GM21390 (cell line): Measurements from ENCODE around the gene BUD23.
A peak's percentile ranks its signal among the peaks of the same experiment; 100 is the strongest.
"Not testable (repeated sequence)": the region's sequence is repeated elsewhere in the genome, so short reads cannot be mapped to it uniquely, and the experiment has no call there.

ENCODE experiments used
- ATAC-seq: cut with Tn5 transposase; IDR thresholded peaks from one replicate; pipeline ENCODE4 v1.9.1; 2021; ENCODE audit not compliant: unreplicated experiment

The BUD23 gene

GRCh38 chr7:73683056-73683787 is at the start of gene BUD23, which contains the start of gene DNAJC30:
Gene BUD23, plus strand, starts transcription at chr7:73683597. Its CDS starts 29 bp downstream, at chr7:73683626.
Gene DNAJC30, minus strand, starts transcription at chr7:73683453. Its CDS starts 30 bp downstream, at chr7:73683423.
- ATAC-seq = peak; percentile 92

- ATAC-seq = no peak
Measured at GRCh38 chr7:73633844-73634243, 49.6 kb upstream of the BUD23 start.

GRCh38 chr7:73635428-73636200 is 47.8 kb upstream of the BUD23 start:
- no peak for ATAC-seq

GRCh38 chr7:73638911-73639310 is 44.5 kb upstream of the BUD23 start:
- ATAC-seq = no peak

- no peak for ATAC-seq
Measured at GRCh38 chr7:73642834-73643233, 40.6 kb upstream of the BUD23 start.

- ATAC-seq = no peak
Measured at GRCh38 chr7:73644688-73645286, 38.6 kb upstream of the BUD23 start.

GRCh38 chr7:73645643-73646174 is 37.7 kb upstream of the BUD23 start:
- no peak for ATAC-seq

GRCh38 chr7:73646785-73647724 is 36.3 kb upstream of the BUD23 start:
- no peak for ATAC-seq

- ATAC-seq = no peak
Measured at GRCh38 chr7:73647725-73648592, 35.4 kb upstream of the BUD23 start.

GRCh38 chr7:73648593-73649332 is 34.6 kb upstream of the BUD23 start:
- no peak for ATAC-seq

- ATAC-seq = no peak
Measured at GRCh38 chr7:73649576-73649975, 33.8 kb upstream of the BUD23 start.

GRCh38 chr7:73650524-73650923 is 32.9 kb upstream of the BUD23 start:
- no peak for ATAC-seq

GRCh38 chr7:73652541-73652949 is 30.9 kb upstream of the BUD23 start:
- ATAC-seq = no peak

- ATAC-seq = not testable (repeated sequence)
Measured at GRCh38 chr7:73655309-73655708, 28.1 kb upstream of the BUD23 start.

GRCh38 chr7:73659983-73660382 is 23.4 kb upstream of the BUD23 start:
- ATAC-seq = no peak

- not testable (repeated sequence) for ATAC-seq
Measured at GRCh38 chr7:73660594-73660993, 22.8 kb upstream of the BUD23 start.

- ATAC-seq = no peak
Measured at GRCh38 chr7:73663033-73663432, 20.4 kb upstream of the BUD23 start.

- peak; percentile 97 for ATAC-seq
Measured at GRCh38 chr7:73667344-73668102, 15.9 kb upstream of the BUD23 start, which contains the start of gene VPS37D. Gene VPS37D, plus strand, starts transcription at chr7:73667831. Its CDS starts 128 bp downstream, at chr7:73667959.
